H54 (cell line): ENCODE data around the gene CYP4B1.
"Not testable (repeated sequence)": the region's sequence is repeated elsewhere in the genome, so short reads cannot be mapped to it uniquely, and the experiment has no call there.

Experiments
- DNase-seq: peaks from one replicate; pipeline ENCODE4 v3.0.0; 2011; ENCODE audit warnings: low spot score, mixed read lengths; ENCODE audit not compliant: insufficient read length
- FAIRE-seq: peaks from 3 replicates; lab custom pipeline; 2011; peaks lifted over from hg19 to GRCh38; lab: Jason Lieb, UNC
- POLR2A ChIP-seq: IDR thresholded peaks from 2 replicates; pipeline ENCODE4 v1.6.1; 2011; ENCODE audit warnings: low read depth, mild to moderate bottlenecking, low read length

Gene CYP4B1

GRCh38 chr1:46769028-46769740 is 29.7 kb upstream of the CYP4B1 start:
- FAIRE-seq (no peak), DNase-seq (no peak)
- no peak for TF ChIP-seq POLR2A

GRCh38 chr1:46770541-46770940 is 28.3 kb upstream of the CYP4B1 start:
- no peak for DNase-seq
- FAIRE-seq = no peak
- no peak for TF ChIP-seq POLR2A

GRCh38 chr1:46772571-46772970 is 26.3 kb upstream of the CYP4B1 start:
- TF ChIP-seq POLR2A = no peak
- DNase-seq (no peak), FAIRE-seq (no peak)

GRCh38 chr1:46774297-46774696 is 24.5 kb upstream of the CYP4B1 start:
- no peak for TF ChIP-seq POLR2A
- FAIRE-seq (no peak), DNase-seq (no peak)

GRCh38 chr1:46778456-46778855 is 20.4 kb upstream of the CYP4B1 start:
- FAIRE-seq = not testable (repeated sequence)

GRCh38 chr1:46784666-46785065 is 14.2 kb upstream of the CYP4B1 start:
- TF ChIP-seq POLR2A = no peak
- no peak for FAIRE-seq
- DNase-seq = no peak

More at GRCh38 chr1:46778456-46778855, 20.4 kb upstream of the CYP4B1 start:
- DNase-seq = not testable (repeated sequence)

GRCh38 chr1:46788634-46789033 is 10.2 kb upstream of the CYP4B1 start:
- FAIRE-seq, DNase-seq: not testable (repeated sequence)

GRCh38 chr1:46790446-46791101 is 8.3 kb upstream of the CYP4B1 start:
- no peak for FAIRE-seq
- no peak for TF ChIP-seq POLR2A
- no peak for DNase-seq

GRCh38 chr1:46793126-46793525 is 5.7 kb upstream of the CYP4B1 start:
- FAIRE-seq = no peak
- no peak for TF ChIP-seq POLR2A
- DNase-seq = no peak

GRCh38 chr1:46797696-46798470 is 963 bp upstream of the CYP4B1 start:
- DNase-seq (no peak), FAIRE-seq (no peak)
- no peak for TF ChIP-seq POLR2A

GRCh38 chr1:46800742-46801141 is 1.9 kb downstream of the CYP4B1 start:
- DNase-seq (no peak), FAIRE-seq (no peak)
- TF ChIP-seq POLR2A = no peak

GRCh38 chr1:46801323-46802055 is 2.6 kb downstream of the CYP4B1 start:
- DNase-seq (no peak), FAIRE-seq (no peak)
- no peak for TF ChIP-seq POLR2A

GRCh38 chr1:46802081-46802480 is 3.2 kb downstream of the CYP4B1 start:
- TF ChIP-seq POLR2A = no peak
- DNase-seq (no peak), FAIRE-seq (no peak)
